Right atrium auricular region (tissue), 2 donors: ENCODE data around the gene PF4V1. TPM values are rescaled to one million over a fixed set of nuclear protein-coding genes. Genes with fewer than 3 reads are reported as not detected.
"Not testable (repeated sequence)": the region's sequence is repeated elsewhere in the genome, so short reads cannot be mapped to it uniquely, and the experiment has no call there.

Experiments
- DNase-seq: peaks from one replicate; pipeline ENCODE4 v3.0.0-alpha.2; 2019; ENCODE audit warnings: low spot score
- H3K27ac ChIP-seq, 2 donors: fragments of 200-600 bp; sonication (generic); 1 replicate in 1 of 2; 2 replicates in 1 of 2; pipeline ENCODE4 v1.5.1; 2016 to 2019
- H3K27me3 ChIP-seq, 2 donors: fragments of 200-600 bp; sonication (generic); one replicate each; pipeline versions ENCODE4 v1.5.1 to v1.6.0; 2017 to 2019
- H3K36me3 ChIP-seq: fragments of 200-600 bp; sonication (generic); one replicate; pipeline ENCODE4 v1.5.1; 2016
- H3K4me1 ChIP-seq, 2 donors: fragments of 200-600 bp; sonication (generic); one replicate each; pipeline versions ENCODE4 v1.5.1 to v1.6.0; 2017 to 2019
- H3K4me3 ChIP-seq, 2 donors: fragments of 200-600 bp; sonication (generic); 1 replicate in 1 of 2; 2 replicates in 1 of 2; pipeline ENCODE4 v1.5.1; 2017 to 2019; ENCODE audit warnings: mild to moderate bottlenecking in 1 of 2, moderate library complexity in 1 of 2
- H3K9me3 ChIP-seq, 2 donors: fragments of 200-600 bp; sonication (generic); one replicate each; pipeline ENCODE4 v1.5.1; 2019
- CTCF ChIP-seq, 2 donors: fragments of 200-600 bp; sonication (generic); IDR thresholded peaks; one replicate each; pipeline ENCODE4 v1.5.1; 2019; ENCODE audit warnings: antibody characterized with exemption in 2 of 2
- total RNA-seq, 2 donors: library from RNA; depleted of rRNA; stranded (reverse); fragments of >200 nt; gene quantifications; one replicate each; pipeline ENCODE4 v1.1.0, GENCODE V29; 2016

The PF4V1 gene
- total RNA-seq, 2 donors from 2014 or later = not detected

GRCh38 chr4:73896416-73896815, 43.3 kb downstream of the PF4V1 start:
- no peaks in the 10 kb centered on the region for H3K9me3 ChIP-seq

GRCh38 chr4:73897380-73898136, 44.5 kb downstream of the PF4V1 start:
- Histone ChIP-seq H3K4me1 (no peaks in the 10 kb centered on the region), H3K36me3 (no peaks in the 10 kb centered on the region), H3K27me3 (no peaks in the 10 kb centered on the region), H3K9me3 (no peaks in the 10 kb centered on the region), H3K4me3 (no peak overlapping the region), H3K27ac (no peak overlapping the region)
- no peak for TF ChIP-seq CTCF (IDR thresholded peaks at IDR 0.05)
- no peak for DNase-seq

More at GRCh38 chr4:73896416-73896815, 43.3 kb downstream of the PF4V1 start:
- H3K4me1 ChIP-seq = no peaks in the 10 kb centered on the region
- TF ChIP-seq CTCF (IDR thresholded peaks at IDR 0.05) = no peak
- no peak overlapping the region for H3K4me3 ChIP-seq
- no peaks in the 10 kb centered on the region for H3K36me3 ChIP-seq
- DNase-seq = no peak
- H3K27me3 ChIP-seq = no peaks in the 10 kb centered on the region
- H3K27ac ChIP-seq = no peak overlapping the region

- not testable (repeated sequence) for H3K36me3 ChIP-seq, H3K27ac ChIP-seq, H3K4me3 ChIP-seq, DNase-seq, H3K4me1 ChIP-seq, H3K9me3 ChIP-seq, H3K27me3 ChIP-seq
Measured at GRCh38 chr4:73899338-73899737, 46.2 kb downstream of the PF4V1 start.

- H3K4me1 ChIP-seq = no peaks in the 10 kb centered on the region
- H3K27me3 ChIP-seq = no peaks in the 10 kb centered on the region
- H3K27ac ChIP-seq = no peak overlapping the region
- TF ChIP-seq CTCF (IDR thresholded peaks at IDR 0.05) = no peak
- H3K36me3 ChIP-seq = no peaks in the 10 kb centered on the region
- H3K9me3 ChIP-seq = no peaks in the 10 kb centered on the region
- no peak for DNase-seq
- no peak overlapping the region for H3K4me3 ChIP-seq
Measured at GRCh38 chr4:73901031-73901430, 47.9 kb downstream of the PF4V1 start.

- TF ChIP-seq CTCF (IDR thresholded peaks at IDR 0.05) = no peak
- no peaks in the 10 kb centered on the region for H3K36me3 ChIP-seq
- DNase-seq = no peak
- no peaks in the 10 kb centered on the region for H3K27me3 ChIP-seq
- no peak overlapping the region for H3K4me3 ChIP-seq
- no peaks in the 10 kb centered on the region for H3K9me3 ChIP-seq
- no peaks in the 10 kb centered on the region for H3K4me1 ChIP-seq
- no peak overlapping the region for H3K27ac ChIP-seq
Measured at GRCh38 chr4:73902038-73902637, 49.0 kb downstream of the PF4V1 start.

GRCh38 chr4:73902817-73903547, 49.9 kb downstream of the PF4V1 start:
- Histone ChIP-seq H3K4me1 (no peaks in the 10 kb centered on the region), H3K27ac (no peak overlapping the region), H3K4me3 (no peak overlapping the region), H3K36me3 (no peaks in the 10 kb centered on the region), H3K27me3 (no peaks in the 10 kb centered on the region), H3K9me3 (no peaks in the 10 kb centered on the region)
- DNase-seq = no peak
- no peak for TF ChIP-seq CTCF (IDR thresholded peaks at IDR 0.05)
